ENCODE results near the gene IQCH. TPM values are rescaled to one million over a fixed set of nuclear protein-coding genes. Genes with fewer than 3 reads are reported as not detected.

Gene IQCH
- total and polyA plus RNA-seq, 2 of the 4 experiments (the other 2 are of a cell fraction), result 0.60 to 2.5 TPM

- Histone ChIP-seq H4K20me1 (ENCODE audit: insufficient read depth, low read length) (no peaks in the 10 kb centered on the region), H3K36me3 (ENCODE audit: control insufficient read depth, insufficient read depth, low read length) (no peaks in the 10 kb centered on the region), H3K79me1 (ENCODE audit: low read depth in 1 of 2, low read length in 2 of 2) (no peaks in the 10 kb centered on the region), H2BK15ac (ENCODE audit: low read depth, low read length) (no peak overlapping the region), H3K9me1 (ENCODE audit: insufficient read depth, low read length) (no peaks in the 10 kb centered on the region), H3K14ac (replicated peaks; ENCODE audit: low read depth, low read length) (no peak overlapping the region), H3K4me2 (ENCODE audit: low read depth, low read length) (no peak overlapping the region), H4K91ac (ENCODE audit: insufficient read depth, low read depth, low read length) (no peak overlapping the region), H3K27me3 (ENCODE audit: control insufficient read depth, insufficient read depth, low read length) (peaks cover 7% of the 10 kb centered on the region), H3K18ac (ENCODE audit: low read depth, low read length) (no peak overlapping the region), H2AK9ac (replicated peaks; ENCODE audit: low read depth, low read length, poor library complexity) (no peak overlapping the region), H2BK20ac (ENCODE audit: low read depth, low read length) (no peak overlapping the region), H3K4me3 (ENCODE audit: insufficient read depth, low read depth, low read length) (no peak overlapping the region), H2AK5ac (ENCODE audit: low read depth, low read length) (no peak overlapping the region), H3K4me1 (ENCODE audit: control insufficient read depth, insufficient read depth, low read length) (no peaks in the 10 kb centered on the region), H3K23ac (ENCODE audit: low read depth, low read length) (no peak overlapping the region), H2BK5ac (ENCODE audit: low read depth, low read length, poor library complexity, severe bottlenecking) (no peak overlapping the region), H2AFZ (replicated peaks; ENCODE audit: low read length, poor library complexity) (no peak overlapping the region), H3K27ac (ENCODE audit: insufficient read depth, low read length) (no peak overlapping the region), H3K9me3 (ENCODE audit: control insufficient read depth, insufficient read depth, low read length) (peaks cover 4% of the 10 kb centered on the region; the same call in 1 of the 2 replicates), H2BK120ac (ENCODE audit: low read depth, low read length) (no peak overlapping the region), H4K5ac (ENCODE audit: low read depth, low read length) (no peak overlapping the region), H3K56ac (ENCODE audit: extremely low read depth, insufficient read depth, low read length) (no peak overlapping the region), H3K9ac (ENCODE audit: low read depth, low read length) (no peak overlapping the region), H4K8ac (ENCODE audit: low read depth in 2 of 2, low read length in 2 of 2) (no peak overlapping the region), H3K4ac (ENCODE audit: low read depth, low read length) (no peak overlapping the region)
- in situ Hi-C loops (cut with MboI; ENCODE audit: low sequenced_read_pairs), result no loop called here
- intact Hi-C loops (cut with micrococcal nuclease), result no loop called here
- ChIA-PET POLR2A (ENCODE audit: unreplicated experiment) (interaction anchor here (1.0 kb wide), 1 partner anchor 259 kb away, joined by 3 read pairs; no protein-coding TSS in a partner anchor), CTCF (no interaction called here)
- TF ChIP-seq RFX5 (IDR thresholded peaks at IDR 0.05; ENCODE audit: low read depth, low read length) (no peak), BHLHE40 (IDR thresholded peaks at IDR 0.05; ENCODE audit: low read depth, low read length) (no peak), USF2 (IDR thresholded peaks at IDR 0.05; ENCODE audit: low read depth, low read length) (no peak), NFE2L2 (IDR thresholded peaks at IDR 0.05; ENCODE audit: low read depth, low read length) (no peak)
- no TSS peak for BruUV-seq (replicated peaks)
- DNase-seq, result no peak
- no peak for ATAC-seq (ENCODE audit: low read depth)
- dilution Hi-C loops (cut with HindIII; ENCODE audit: low sequenced_read_pairs, unreplicated experiment), result no loop called here
These were observed 73.2 kb downstream of the IQCH start for GRCh38 chr15:67327737-67328136.
